ENCODE results near the gene PPFIA2. TPM values are rescaled to one million over a fixed set of nuclear protein-coding genes. Genes with fewer than 3 reads are reported as not detected.
"Not testable (repeated sequence)": the region's sequence is repeated elsewhere in the genome, so short reads cannot be mapped to it uniquely, and the experiment has no call there.

The PPFIA2 gene
- polyA plus RNA-seq, 4 donors: 4.4 to 7.2 (median 5.8) TPM

GRCh38 chr12:81222846-81223592 is 536.1 kb downstream of the PPFIA2 start:
- DNase-seq (ENCODE audit: low read depth in 4 of 4, low spot score in 2 of 4): no peak

- DNase-seq (ENCODE audit: low read depth in 4 of 4, low spot score in 2 of 4): no peak
These were observed 537.5 kb downstream of the PPFIA2 start for GRCh38 chr12:81221681-81222080.

GRCh38 chr12:81216739-81217138 is 542.4 kb downstream of the PPFIA2 start:
- no peak for DNase-seq (ENCODE audit: low read depth in 4 of 4, low spot score in 2 of 4)

GRCh38 chr12:81212996-81213696 is 546.0 kb downstream of the PPFIA2 start:
- DNase-seq (ENCODE audit: low read depth in 4 of 4, low spot score in 2 of 4): no peak

GRCh38 chr12:81211306-81211705 is 547.8 kb downstream of the PPFIA2 start:
- no peak for DNase-seq (ENCODE audit: low read depth in 4 of 4, low spot score in 2 of 4)

GRCh38 chr12:81209772-81210225 is 549.4 kb downstream of the PPFIA2 start:
- not testable (repeated sequence) for DNase-seq (ENCODE audit: low read depth in 4 of 4, low spot score in 2 of 4)

- DNase-seq (ENCODE audit: low read depth in 4 of 4, low spot score in 2 of 4): peak in 3 of 4 donors; percentile 28 to 50 (median 46)
These were observed 550.1 kb downstream of the PPFIA2 start for GRCh38 chr12:81209012-81209411.

- peak in 3 of 4 donors; percentile 28 to 58 (median 36) for DNase-seq (ENCODE audit: low read depth in 4 of 4, low spot score in 2 of 4)
These were observed 550.8 kb downstream of the PPFIA2 start for GRCh38 chr12:81208187-81208911.

Measured in left renal cortex interstitium (tissue), 4 donors.